IMR-90 (cell line): ENCODE results near the gene EIF2S2.

ENCODE experiments used
- CHD1 ChIP-seq: IDR thresholded peaks from 2 replicates; pipeline ENCODE4 v1.6.1; 2012; ENCODE audit warnings: low read depth, low read length, improper control_type of control experiment
- CTCF ChIP-seq: conservative IDR thresholded peaks from 2 replicates; pipeline ENCODE4 v1.5.1; 2012; ENCODE audit warnings: mild to moderate bottlenecking, low read depth, low read length, improper control_type of control experiment
- MXI1 ChIP-seq: IDR thresholded peaks from 2 replicates; pipeline ENCODE4 v1.6.1; 2012; ENCODE audit warnings: low read depth, mild to moderate bottlenecking, low read length, moderate library complexity, borderline replicate concordance
- RCOR1 ChIP-seq: IDR thresholded peaks from 2 replicates; pipeline ENCODE4 v1.6.1; 2012; ENCODE audit warnings: mild to moderate bottlenecking, low read length, improper control_type of control experiment; ENCODE audit not compliant: insufficient replicate concordance
- RFX5 ChIP-seq: IDR thresholded peaks from 2 replicates; pipeline ENCODE4 v1.8.0; 2012; ENCODE audit warnings: low read depth, mild to moderate bottlenecking, low read length, moderate library complexity
- SMC3 ChIP-seq: fragments of 150-350 bp; IDR thresholded peaks from 2 replicates; pipeline ENCODE4 v1.6.1; 2016; ENCODE audit warnings: low read depth, mild to moderate bottlenecking, antibody characterized with exemption, low read length, moderate library complexity

- TF ChIP-seq CTCF (no peak), CHD1 (no peak), SMC3 (no peak), RCOR1 (no peak), RFX5 (no peak), MXI1 (no peak)
Observed at GRCh38 chr20:34112600-34113101, 608 bp upstream of the EIF2S2 start.
